ENCODE results near the gene BCAS1. TPM values are rescaled to one million over a fixed set of nuclear protein-coding genes. Genes with fewer than 3 reads are reported as not detected.

Gene BCAS1
- total RNA-seq, 2 donors from 2014 or later = 32.0 to 58.6 TPM

DNA sequence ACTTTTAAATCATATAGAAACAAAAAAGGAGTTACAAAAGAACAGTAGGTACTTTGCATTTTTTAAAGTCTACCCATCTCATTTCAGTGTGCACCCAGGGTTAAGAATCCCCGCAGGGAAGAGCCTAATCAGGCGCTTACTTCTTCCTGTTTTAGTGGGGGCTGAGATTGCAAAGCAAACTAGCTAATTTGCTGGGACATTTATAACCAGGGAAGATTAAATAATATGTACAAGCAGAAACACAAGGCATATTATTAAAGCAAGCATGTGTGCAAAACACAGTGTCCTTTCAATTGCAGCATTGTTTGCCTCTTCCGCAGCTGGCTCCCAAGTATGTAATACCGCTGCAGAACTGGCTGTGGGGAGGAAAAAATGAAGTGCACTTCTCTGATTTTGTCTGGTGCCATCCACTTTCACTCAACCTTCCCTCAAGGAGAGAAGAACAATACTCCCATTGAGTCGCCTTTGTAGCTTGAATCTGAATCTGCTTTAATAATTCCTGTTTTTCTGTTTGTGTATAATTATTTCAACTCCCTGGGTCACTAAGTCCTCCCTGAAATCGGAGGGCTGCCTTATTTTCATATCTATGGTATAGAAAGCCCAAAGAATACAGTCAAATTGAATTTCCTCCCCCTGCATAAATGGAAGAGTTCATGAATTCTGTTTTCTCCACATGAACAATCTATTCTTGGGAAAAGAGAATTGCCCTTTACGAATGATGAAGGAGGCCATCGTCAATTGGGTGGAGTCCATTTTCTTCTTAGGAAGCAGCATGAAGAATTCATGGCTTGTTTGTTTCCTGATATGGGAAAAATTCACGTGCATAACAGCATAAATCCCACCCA, 23.3 kb upstream of the BCAS1 start:
- 42% methylated on average over 9 of the region's 9 CpGs for WGBS
- intact Hi-C loops (cut with DNase I) = no loop called here
- H3K36me3 ChIP-seq = no peaks in the 10 kb centered on the region
- no peak overlapping the region for H3K27ac ChIP-seq
- TF ChIP-seq, protein P1, sequence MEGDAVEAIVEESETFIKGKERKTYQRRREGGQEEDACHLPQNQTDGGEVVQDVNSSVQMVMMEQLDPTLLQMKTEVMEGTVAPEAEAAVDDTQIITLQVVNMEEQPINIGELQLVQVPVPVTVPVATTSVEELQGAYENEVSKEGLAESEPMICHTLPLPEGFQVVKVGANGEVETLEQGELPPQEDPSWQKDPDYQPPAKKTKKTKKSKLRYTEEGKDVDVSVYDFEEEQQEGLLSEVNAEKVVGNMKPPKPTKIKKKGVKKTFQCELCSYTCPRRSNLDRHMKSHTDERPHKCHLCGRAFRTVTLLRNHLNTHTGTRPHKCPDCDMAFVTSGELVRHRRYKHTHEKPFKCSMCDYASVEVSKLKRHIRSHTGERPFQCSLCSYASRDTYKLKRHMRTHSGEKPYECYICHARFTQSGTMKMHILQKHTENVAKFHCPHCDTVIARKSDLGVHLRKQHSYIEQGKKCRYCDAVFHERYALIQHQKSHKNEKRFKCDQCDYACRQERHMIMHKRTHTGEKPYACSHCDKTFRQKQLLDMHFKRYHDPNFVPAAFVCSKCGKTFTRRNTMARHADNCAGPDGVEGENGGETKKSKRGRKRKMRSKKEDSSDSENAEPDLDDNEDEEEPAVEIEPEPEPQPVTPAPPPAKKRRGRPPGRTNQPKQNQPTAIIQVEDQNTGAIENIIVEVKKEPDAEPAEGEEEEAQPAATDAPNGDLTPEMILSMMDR (IDR thresholded peaks at IDR 0.05) = no peak
- TF ChIP-seq POLR2AphosphoS5 (IDR thresholded peaks at IDR 0.05) = no peak
- TF ChIP-seq POLR2A (IDR thresholded peaks at IDR 0.05) = no peak
- no peaks in the 10 kb centered on the region for H3K27me3 ChIP-seq (replicated peaks; ENCODE audit: insufficient read depth)
- DNase-seq (ENCODE audit: low spot score) = no peak
- H3K9me3 ChIP-seq = no peaks in the 10 kb centered on the region
- H3K4me1 ChIP-seq (replicated peaks) = no peaks in the 10 kb centered on the region
- no peak overlapping the region for H3K4me3 ChIP-seq

DNA sequence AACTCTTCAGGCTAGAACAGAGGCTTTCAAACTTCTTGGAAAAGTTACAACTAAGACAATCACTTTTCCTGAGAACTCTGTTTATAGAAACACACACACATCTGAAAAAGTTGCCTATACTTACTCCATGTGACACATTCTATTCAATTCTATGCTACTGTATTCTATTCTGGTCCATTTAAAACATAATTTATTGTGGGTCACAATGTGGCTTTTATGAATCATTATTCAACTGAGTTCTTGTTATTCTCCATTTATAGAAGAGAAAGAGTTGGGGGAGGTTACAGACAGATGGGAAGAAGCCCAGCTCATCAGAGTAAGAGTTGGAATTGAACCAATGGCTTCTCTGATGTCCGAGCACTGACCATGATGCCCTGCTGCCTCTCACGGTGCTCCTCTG, 21.6 kb upstream of the BCAS1 start:
- H3K4me1 ChIP-seq (replicated peaks) = no peaks in the 10 kb centered on the region
- intact Hi-C loops (cut with DNase I) = no loop called here
- DNase-seq (ENCODE audit: low spot score) = no peak
- no peaks in the 10 kb centered on the region for H3K9me3 ChIP-seq
- no peak overlapping the region for H3K27ac ChIP-seq
- H3K36me3 ChIP-seq = no peaks in the 10 kb centered on the region
- TF ChIP-seq POLR2A (IDR thresholded peaks at IDR 0.05) (no peak), POLR2AphosphoS5 (IDR thresholded peaks at IDR 0.05) (no peak)
- TF ChIP-seq, protein P1 (IDR thresholded peaks at IDR 0.05) = no peak
- H3K27me3 ChIP-seq (replicated peaks; ENCODE audit: insufficient read depth) = no peaks in the 10 kb centered on the region
- 68% methylated on average over 2 of the region's 2 CpGs for WGBS
- H3K4me3 ChIP-seq = no peak overlapping the region

DNA sequence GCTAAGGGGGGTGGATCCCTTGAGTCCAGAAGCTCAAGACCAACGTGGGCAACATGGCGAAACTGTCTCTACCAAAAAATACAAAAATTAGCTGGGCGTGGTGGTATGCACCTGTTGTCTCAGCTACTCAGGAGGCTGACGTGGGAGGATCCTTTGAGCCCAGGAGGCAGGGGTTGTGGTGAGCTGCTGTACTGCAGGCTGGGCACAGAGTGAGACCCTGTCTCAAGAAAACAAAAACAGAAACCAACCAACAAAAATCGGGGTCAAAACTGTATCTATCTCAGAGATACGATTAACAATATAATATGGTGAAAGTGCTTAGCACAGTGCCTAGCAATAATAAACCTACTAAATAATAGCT, 20.7 kb upstream of the BCAS1 start:
- Histone ChIP-seq H3K27ac (no peak overlapping the region), H3K36me3 (no peaks in the 10 kb centered on the region), H3K4me1 (replicated peaks) (no peaks in the 10 kb centered on the region), H3K4me3 (no peak overlapping the region), H3K27me3 (replicated peaks; ENCODE audit: insufficient read depth) (no peaks in the 10 kb centered on the region), H3K9me3 (no peaks in the 10 kb centered on the region)
- TF ChIP-seq POLR2AphosphoS5 (IDR thresholded peaks at IDR 0.05) = no peak
- TF ChIP-seq, protein P1 (IDR thresholded peaks at IDR 0.05) = no peak
- TF ChIP-seq POLR2A (IDR thresholded peaks at IDR 0.05) = no peak
- intact Hi-C loops (cut with DNase I) = no loop called here
- DNase-seq (ENCODE audit: low spot score) = no peak
- 71% methylated on average over 6 of the region's 6 CpGs for WGBS

DNA sequence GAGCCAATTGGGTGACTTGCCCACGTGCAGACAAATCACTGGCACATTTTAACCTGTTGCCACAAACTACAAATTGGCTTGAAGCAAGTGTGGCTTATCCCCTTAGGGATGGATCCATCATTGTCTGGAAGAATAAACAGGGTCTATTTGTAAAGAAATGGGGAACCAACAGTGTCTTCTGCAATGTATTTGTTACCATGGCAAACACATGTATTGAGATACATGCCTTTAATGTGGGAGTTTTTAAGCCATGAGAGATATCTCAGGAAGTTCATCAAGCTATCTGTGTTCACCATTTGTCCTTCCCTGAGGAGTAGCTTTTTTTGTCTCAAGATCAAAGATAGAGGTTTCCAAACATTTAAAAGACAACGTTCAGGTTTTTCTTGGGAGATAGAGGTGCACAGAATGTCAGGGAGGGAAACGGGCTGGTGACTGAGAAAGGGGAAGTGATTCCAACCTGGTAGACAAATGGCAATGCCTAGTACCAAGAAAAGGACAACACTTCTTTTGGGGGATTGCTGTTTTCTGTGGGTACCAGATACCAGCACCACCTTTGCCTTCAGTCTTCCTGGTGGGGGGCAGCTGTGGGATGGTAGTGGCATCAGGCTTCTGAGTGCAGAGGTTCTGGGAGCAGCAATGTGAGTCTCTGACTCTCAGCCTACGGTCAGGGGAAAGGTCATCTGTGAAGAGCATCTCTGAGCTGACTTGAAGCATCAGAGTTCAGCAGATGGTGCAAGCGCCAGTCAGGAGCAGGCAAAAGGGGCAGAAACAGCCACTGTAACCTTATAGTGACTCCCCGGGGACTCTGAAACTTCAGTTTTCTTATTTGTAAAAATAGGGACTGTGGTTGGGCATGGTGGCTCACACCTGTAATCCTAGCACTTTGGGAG, 20.1 kb upstream of the BCAS1 start:
- Histone ChIP-seq H3K4me1 (replicated peaks) (no peaks in the 10 kb centered on the region), H3K4me3 (no peak overlapping the region), H3K27me3 (replicated peaks; ENCODE audit: insufficient read depth) (no peaks in the 10 kb centered on the region), H3K27ac (no peak overlapping the region), H3K36me3 (no peaks in the 10 kb centered on the region), H3K9me3 (no peaks in the 10 kb centered on the region)
- intact Hi-C loops (cut with DNase I) = no loop called here
- TF ChIP-seq POLR2AphosphoS5 (IDR thresholded peaks at IDR 0.05) (no peak), POLR2A (IDR thresholded peaks at IDR 0.05) (no peak)
- TF ChIP-seq, protein P1 (IDR thresholded peaks at IDR 0.05) = no peak
- DNase-seq (ENCODE audit: low spot score) = no peak
- WGBS = 62% methylated on average over 6 of the region's 6 CpGs

Data from prostate gland (tissue), 2 donors.